Loucy (cell line): ENCODE data around the gene YIPF1.

Experiments
- H2AFZ ChIP-seq: fragments of 200-600 bp; sonication (generic); 2 replicates; pipeline ENCODE4 v1.6.0; 2016; ENCODE audit warnings: antibody characterized with exemption, mild to moderate bottlenecking, low read length, moderate library complexity
- H3F3A ChIP-seq: fragments of 200-600 bp; 2 replicates; pipeline ENCODE4 v1.6.0; 2016; ENCODE audit warnings: antibody characterized with exemption, low read depth, mild to moderate bottlenecking
- H3K27me3 ChIP-seq: fragments of 200-600 bp; sonication (generic); 2 replicates; pipeline ENCODE4 v1.6.1; 2014; ENCODE audit warnings: low read length, mild to moderate bottlenecking; ENCODE audit not compliant: insufficient read depth, poor library complexity, severe bottlenecking
- H3K36me3 ChIP-seq: fragments of 200-600 bp; sonication (generic); 2 replicates; pipeline ENCODE4 v1.6.1; 2016; ENCODE audit warnings: low read length; ENCODE audit not compliant: insufficient read depth
- H3K4me1 ChIP-seq: fragments of 200-600 bp; sonication (generic); 2 replicates; pipeline ENCODE4 v1.5.1; 2014; ENCODE audit warnings: low read length, mild to moderate bottlenecking; ENCODE audit not compliant: insufficient read depth, poor library complexity, severe bottlenecking
- H3K4me2 ChIP-seq: fragments of 200-600 bp; sonication (generic); 2 replicates; pipeline ENCODE4 v1.6.0; 2014; ENCODE audit warnings: antibody characterized with exemption, low read length, low read depth, mild to moderate bottlenecking; ENCODE audit not compliant: poor library complexity, severe bottlenecking
- H3K4me3 ChIP-seq: fragments of 200-600 bp; sonication (generic); 2 replicates; pipeline ENCODE4 v1.5.1; 2014; ENCODE audit warnings: low read length, mild to moderate bottlenecking, mixed read lengths; ENCODE audit not compliant: poor library complexity, severe bottlenecking
- H3K79me2 ChIP-seq: fragments of 200-600 bp; sonication (generic); 2 replicates; pipeline ENCODE4 v1.6.1; 2014; ENCODE audit warnings: low read length; ENCODE audit not compliant: insufficient read depth
- H3K9ac ChIP-seq: fragments of 200-600 bp; sonication (generic); 2 replicates; pipeline ENCODE4 v1.6.0; 2014; ENCODE audit warnings: mild to moderate bottlenecking, low read depth, low read length, moderate library complexity; ENCODE audit not compliant: poor library complexity, severe bottlenecking
- H3K9me2 ChIP-seq: fragments of 200-600 bp; sonication (generic); replicated peaks from 2 replicates; pipeline ENCODE4 v1.6.1; 2016; ENCODE audit warnings: low read depth, low read length, mixed read lengths
- H3K9me3 ChIP-seq: fragments of 200-600 bp; sonication (generic); 2 replicates; pipeline ENCODE4 v1.6.1; 2014; ENCODE audit warnings: mild to moderate bottlenecking, antibody characterized with exemption, low read length, low read depth; ENCODE audit not compliant: insufficient read depth
- H4K20me1 ChIP-seq: fragments of 200-600 bp; sonication (generic); 2 replicates; pipeline ENCODE4 v1.6.0; 2014; ENCODE audit warnings: antibody characterized with exemption, low read length, mild to moderate bottlenecking; ENCODE audit not compliant: insufficient read depth, poor library complexity, severe bottlenecking
- CTCF ChIP-seq: fragments of 200-600 bp; sonication (generic); conservative IDR thresholded peaks from 2 replicates; pipeline ENCODE4 v1.5.1; 2014; ENCODE audit warnings: mild to moderate bottlenecking, antibody characterized with exemption, low read length
- EZH2phosphoT487 ChIP-seq: fragments of 200-600 bp; IDR thresholded peaks from 2 replicates; pipeline ENCODE4 v1.6.1; 2018; ENCODE audit warnings: antibody characterized with exemption, mild to moderate bottlenecking, moderate library complexity, borderline replicate concordance

Gene YIPF1

DNA sequence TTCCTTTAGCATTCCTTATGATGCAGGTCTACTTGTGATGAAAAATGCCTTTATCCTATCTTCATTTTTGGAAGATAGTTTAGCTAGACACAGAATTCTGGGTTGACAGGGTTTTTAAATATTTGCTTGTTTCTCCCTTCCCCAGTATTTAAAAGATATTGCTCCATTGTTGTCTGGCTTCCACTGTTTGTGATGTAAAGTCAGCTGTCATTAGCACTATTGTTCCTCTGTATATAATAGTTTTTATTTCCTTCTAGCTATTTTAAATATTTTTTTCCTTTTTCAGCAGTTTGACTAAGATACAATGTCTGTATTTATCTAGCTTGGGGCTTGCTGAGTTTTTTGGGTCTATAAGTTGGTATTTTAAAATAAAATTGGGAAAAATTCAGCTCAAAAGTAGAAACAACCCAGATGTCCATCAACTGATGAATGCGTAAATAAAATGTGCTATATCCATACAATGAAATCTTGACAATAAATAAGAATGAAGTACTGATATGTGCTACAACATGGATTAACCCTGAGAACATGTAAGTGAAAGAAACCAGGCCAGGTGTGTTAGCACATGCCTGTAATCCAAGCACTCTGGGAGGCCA, 44.7 kb upstream of the YIPF1 start:
- no peak overlapping the region for H3K4me3 ChIP-seq
- no peaks in the 10 kb centered on the region for H3K27me3 ChIP-seq
- TF ChIP-seq CTCF (no peak), EZH2phosphoT487 (no peak)
- no peak overlapping the region for H2AFZ ChIP-seq
- H3K4me1 ChIP-seq: peaks cover 11% of the 10 kb centered on the region
- peaks cover 22% of the 10 kb centered on the region for H3K36me3 ChIP-seq
- H3K9me3 ChIP-seq: peaks cover 14% of the 10 kb centered on the region; the same call in 1 of the 2 replicates
- H3K4me2 ChIP-seq: no peak overlapping the region
- no peaks in the 10 kb centered on the region for H3K9me2 ChIP-seq
- H3F3A ChIP-seq: peaks cover 6% of the 10 kb centered on the region; the same call in 1 of the 2 replicates
- H4K20me1 ChIP-seq: no peaks in the 10 kb centered on the region
- peaks cover 8% of the 10 kb centered on the region; the same call in 1 of the 2 replicates for H3K79me2 ChIP-seq
- no peak overlapping the region for H3K9ac ChIP-seq

DNA sequence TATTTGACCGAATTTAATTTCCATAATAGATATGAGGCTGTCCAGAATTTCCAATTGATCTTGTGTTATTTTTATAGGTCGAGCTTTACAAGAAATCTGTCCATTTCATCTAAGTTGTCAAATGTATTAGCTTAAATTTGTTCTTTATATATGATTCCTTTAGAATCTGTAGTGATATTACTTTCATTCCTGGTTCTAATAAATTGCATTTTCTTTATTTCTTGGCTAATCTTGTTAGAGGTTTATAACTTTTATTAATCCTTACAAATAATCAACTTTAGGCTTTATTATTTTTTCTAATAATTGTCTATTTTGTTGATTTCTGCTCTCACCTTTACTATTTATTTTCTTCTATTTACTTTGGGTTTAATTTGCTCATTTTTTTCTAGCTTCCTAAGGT, 41.9 kb upstream of the YIPF1 start:
- Histone ChIP-seq H3K79me2 (no peaks in the 10 kb centered on the region; the same call in 1 of the 2 replicates), H3K36me3 (peaks cover 40% of the 10 kb centered on the region), H3K4me3 (no peak overlapping the region), H3K27me3 (no peaks in the 10 kb centered on the region), H3K9ac (no peak overlapping the region), H3K4me1 (peaks cover 9% of the 10 kb centered on the region), H3F3A (peaks cover 3% of the 10 kb centered on the region; the same call in 1 of the 2 replicates), H3K4me2 (no peak overlapping the region), H3K9me3 (peaks cover 14% of the 10 kb centered on the region; the same call in 1 of the 2 replicates), H2AFZ (no peak overlapping the region), H3K9me2 (no peaks in the 10 kb centered on the region), H4K20me1 (no peaks in the 10 kb centered on the region)
- TF ChIP-seq EZH2phosphoT487 (no peak), CTCF (no peak)

GRCh38 chr1:53930932-53931331, 41.3 kb upstream of the YIPF1 start:
- peaks cover 9% of the 10 kb centered on the region for H3K4me1 ChIP-seq
- no peaks in the 10 kb centered on the region for H3K9me2 ChIP-seq
- H2AFZ ChIP-seq: no peak overlapping the region
- H3K9ac ChIP-seq: no peak overlapping the region
- H3K4me3 ChIP-seq: no peak overlapping the region
- peaks cover 40% of the 10 kb centered on the region for H3K36me3 ChIP-seq
- no peaks in the 10 kb centered on the region for H4K20me1 ChIP-seq
- peaks cover 3% of the 10 kb centered on the region; the same call in 1 of the 2 replicates for H3F3A ChIP-seq
- H3K9me3 ChIP-seq: peaks cover 14% of the 10 kb centered on the region; the same call in 1 of the 2 replicates
- H3K4me2 ChIP-seq: no peak overlapping the region
- no peak for TF ChIP-seq CTCF
- no peak for TF ChIP-seq EZH2phosphoT487
- no peaks in the 10 kb centered on the region; the same call in 1 of the 2 replicates for H3K79me2 ChIP-seq
- H3K27me3 ChIP-seq: no peaks in the 10 kb centered on the region
